Parathyroid adenoma (tissue), 2 donors: ENCODE measurements around the gene CLRN1.

ENCODE experiments used
- H2AFZ ChIP-seq: fragments of 300-600 bp; sonication (generic); one replicate; pipeline ENCODE4 v1.7.0; 2017; ENCODE audit warnings: antibody characterized with exemption, mild to moderate bottlenecking
- H3K27ac ChIP-seq: fragments of 300-600 bp; sonication (generic); one replicate; pipeline ENCODE4 v1.7.0; 2017
- H3K27me3 ChIP-seq: fragments of 300-600 bp; sonication (generic); one replicate; pipeline ENCODE4 v1.7.0; 2017; ENCODE audit warnings: low read length; ENCODE audit not compliant: control insufficient read depth, insufficient read depth
- H3K36me3 ChIP-seq: fragments of 300-600 bp; sonication (generic); one replicate; pipeline ENCODE4 v1.7.0; 2017; ENCODE audit warnings: low read length; ENCODE audit not compliant: control insufficient read depth, insufficient read depth
- H3K4me1 ChIP-seq: fragments of 300-600 bp; sonication (generic); one replicate; pipeline ENCODE4 v1.7.0; 2017; ENCODE audit warnings: control low read depth
- H3K4me2 ChIP-seq: fragments of 300-600 bp; sonication (generic); one replicate; pipeline ENCODE4 v1.7.0; 2017; ENCODE audit warnings: low read length
- H3K4me3 ChIP-seq: fragments of 300-600 bp; sonication (generic); one replicate; pipeline ENCODE4 v1.7.0; 2017; ENCODE audit warnings: low read depth, low read length
- H3K79me2 ChIP-seq: fragments of 300-600 bp; sonication (generic); one replicate; pipeline ENCODE4 v1.7.0; 2017; ENCODE audit warnings: control low read depth
- H3K9ac ChIP-seq: fragments of 300-600 bp; sonication (generic); one replicate; pipeline ENCODE4 v1.7.0; 2017; ENCODE audit warnings: mild to moderate bottlenecking
- H3K9me3 ChIP-seq: fragments of 300-600 bp; sonication (generic); one replicate; pipeline ENCODE4 v1.7.0; 2017; ENCODE audit warnings: low read length; ENCODE audit not compliant: control insufficient read depth
- CTCF ChIP-seq: fragments of 300-600 bp; sonication (generic); IDR thresholded peaks from one replicate; pipeline ENCODE4 v1.7.0; 2017; ENCODE audit warnings: antibody characterized with exemption, mild to moderate bottlenecking
- donor health status: primary hyperparathyroidism.

The CLRN1 gene

GRCh38 chr3:150902988-150903387, 69.5 kb downstream of the CLRN1 start:
- TF ChIP-seq CTCF: no peak
- H2AFZ ChIP-seq: no peak overlapping the region

GRCh38 chr3:150901793-150902192, 70.7 kb downstream of the CLRN1 start:
- no peak overlapping the region for H3K4me3 ChIP-seq
- no peak overlapping the region for H2AFZ ChIP-seq
- no peak for TF ChIP-seq CTCF
- no peaks in the 10 kb centered on the region for H3K9me3 ChIP-seq
- H3K9ac ChIP-seq: no peak overlapping the region
- H3K36me3 ChIP-seq: no peaks in the 10 kb centered on the region
- no peak overlapping the region for H3K4me2 ChIP-seq
- no peak overlapping the region for H3K27ac ChIP-seq
- peaks cover 2% of the 10 kb centered on the region for H3K4me1 ChIP-seq
- no peaks in the 10 kb centered on the region for H3K79me2 ChIP-seq
- no peaks in the 10 kb centered on the region for H3K27me3 ChIP-seq

More at GRCh38 chr3:150902988-150903387, 69.5 kb downstream of the CLRN1 start:
- Histone ChIP-seq H3K27ac (no peak overlapping the region), H3K4me3 (no peak overlapping the region), H3K9ac (no peak overlapping the region), H3K4me2 (no peak overlapping the region), H3K36me3 (no peaks in the 10 kb centered on the region), H3K27me3 (no peaks in the 10 kb centered on the region), H3K9me3 (no peaks in the 10 kb centered on the region), H3K4me1 (no peaks in the 10 kb centered on the region), H3K79me2 (no peaks in the 10 kb centered on the region)

- H3K9me3 ChIP-seq: no peaks in the 10 kb centered on the region
- no peak for TF ChIP-seq CTCF
- H3K4me1 ChIP-seq: peaks cover 7% of the 10 kb centered on the region
- no peak overlapping the region for H3K4me2 ChIP-seq
- no peak overlapping the region for H3K4me3 ChIP-seq
- no peak overlapping the region for H2AFZ ChIP-seq
- H3K36me3 ChIP-seq: no peaks in the 10 kb centered on the region
- no peak overlapping the region for H3K27ac ChIP-seq
- H3K9ac ChIP-seq: no peak overlapping the region
- no peaks in the 10 kb centered on the region for H3K79me2 ChIP-seq
- H3K27me3 ChIP-seq: no peaks in the 10 kb centered on the region
These were observed 73.4 kb downstream of the CLRN1 start for GRCh38 chr3:150899141-150899540.

GRCh38 chr3:150898046-150898754, 74.3 kb downstream of the CLRN1 start:
- no peak for TF ChIP-seq CTCF
- no peak overlapping the region for H3K27ac ChIP-seq
- H3K9ac ChIP-seq: no peak overlapping the region

GRCh38 chr3:150897592-150897991, 74.9 kb downstream of the CLRN1 start:
- peaks cover 7% of the 10 kb centered on the region for H3K4me1 ChIP-seq
- H3K4me3 ChIP-seq: no peak overlapping the region
- H2AFZ ChIP-seq: no peak overlapping the region
- H3K36me3 ChIP-seq: no peaks in the 10 kb centered on the region
- no peak for TF ChIP-seq CTCF
- no peaks in the 10 kb centered on the region for H3K27me3 ChIP-seq
- H3K79me2 ChIP-seq: no peaks in the 10 kb centered on the region
- no peak overlapping the region for H3K9ac ChIP-seq
- no peak overlapping the region for H3K27ac ChIP-seq
- H3K9me3 ChIP-seq: no peaks in the 10 kb centered on the region
- no peak overlapping the region for H3K4me2 ChIP-seq

More at GRCh38 chr3:150898046-150898754, 74.3 kb downstream of the CLRN1 start:
- Histone ChIP-seq H3K4me3 (no peak overlapping the region), H3K36me3 (no peaks in the 10 kb centered on the region), H3K4me1 (peaks cover 7% of the 10 kb centered on the region), H3K79me2 (no peaks in the 10 kb centered on the region), H3K9me3 (no peaks in the 10 kb centered on the region), H2AFZ (no peak overlapping the region), H3K27me3 (no peaks in the 10 kb centered on the region), H3K4me2 (no peak overlapping the region)
